Measurements from ENCODE around the gene PIK3AP1.
"Not testable (repeated sequence)": the region's sequence is repeated elsewhere in the genome, so short reads cannot be mapped to it uniquely, and the experiment has no call there.

PIK3AP1 gene

GRCh38 chr10:96720422-96721206 is at the start of gene PIK3AP1:
Gene PIK3AP1 (minus strand): TSS chr10:96720514. CDS start chr10:96720394, 120 bp downstream.
- DNase-seq = peak; percentile 75

GRCh38 chr10:96768136-96768535 is 47.8 kb upstream of the PIK3AP1 start:
- DNase-seq = no peak

GRCh38 chr10:96767611-96768010 is 47.3 kb upstream of the PIK3AP1 start:
- no peak for DNase-seq

- peak; percentile 85 for DNase-seq
Measured at GRCh38 chr10:96765406-96766240, 45.3 kb upstream of the PIK3AP1 start.

- DNase-seq = peak; percentile 90
Measured at GRCh38 chr10:96764425-96765060, 44.2 kb upstream of the PIK3AP1 start.

- peak; percentile 25 for DNase-seq
Measured at GRCh38 chr10:96758423-96758822, 38.1 kb upstream of the PIK3AP1 start.

- DNase-seq = peak; percentile 32
Measured at GRCh38 chr10:96756111-96756903, 36.0 kb upstream of the PIK3AP1 start.

- DNase-seq = no peak
Measured at GRCh38 chr10:96753956-96754355, 33.6 kb upstream of the PIK3AP1 start.

- DNase-seq = no peak
Measured at GRCh38 chr10:96752375-96752774, 32.1 kb upstream of the PIK3AP1 start.

GRCh38 chr10:96750316-96750715 is 30.0 kb upstream of the PIK3AP1 start:
- not testable (repeated sequence) for DNase-seq

- DNase-seq = peak; percentile 89
Measured at GRCh38 chr10:96747734-96748550, 27.6 kb upstream of the PIK3AP1 start.

GRCh38 chr10:96746503-96746902 is 26.2 kb upstream of the PIK3AP1 start:
- no peak for DNase-seq

GRCh38 chr10:96745950-96746349 is 25.6 kb upstream of the PIK3AP1 start:
- no peak for DNase-seq

- peak; percentile 75 for DNase-seq
Measured at GRCh38 chr10:96743988-96744585, 23.8 kb upstream of the PIK3AP1 start.

GRCh38 chr10:96741557-96741956 is 21.2 kb upstream of the PIK3AP1 start:
- DNase-seq = not testable (repeated sequence)

GRCh38 chr10:96740579-96741281 is 20.4 kb upstream of the PIK3AP1 start:
- DNase-seq = no peak

- DNase-seq = no peak
Measured at GRCh38 chr10:96740141-96740540, 19.8 kb upstream of the PIK3AP1 start.

GRCh38 chr10:96737307-96737902 is 17.1 kb upstream of the PIK3AP1 start:
- peak; percentile 49 for DNase-seq

- DNase-seq = no peak
Measured at GRCh38 chr10:96724621-96725020, 4.3 kb upstream of the PIK3AP1 start.

- DNase-seq = peak; percentile 54
Measured at GRCh38 chr10:96721207-96721572, 876 bp upstream of the PIK3AP1 start.

All from OCI-M1 (cell line).